IgD-negative memory B cell (primary cell): ENCODE measurements around the gene MAML2. TPM values are rescaled to one million over a fixed set of nuclear protein-coding genes. Genes with fewer than 3 reads are reported as not detected.
A peak's percentile ranks its signal among the peaks of the same experiment; 100 is the strongest.

Experiments used
- H3K27ac Mint-ChIP-seq, 3 donors: one replicate each; pipeline ENCODE4 v1.8.0; 2020 to 2022; ENCODE audit warnings: mild to moderate bottlenecking in 3 of 3, mixed read lengths in 3 of 3, moderate library complexity in 1 of 3
- H3K27me3 Mint-ChIP-seq: one replicate; pipeline ENCODE4 v1.8.0; 2021; ENCODE audit warnings: mixed read lengths
- H3K36me3 Mint-ChIP-seq: one replicate; pipeline ENCODE4 v1.8.0; 2020; ENCODE audit warnings: mild to moderate bottlenecking, mixed read lengths
- H3K4me1 Mint-ChIP-seq, 3 donors: one replicate each; pipeline ENCODE4 v1.8.0; 2020 to 2022; ENCODE audit warnings: mixed read lengths in 3 of 3, mild to moderate bottlenecking in 1 of 3
- H3K4me3 Mint-ChIP-seq, 4 donors: one replicate each; pipeline ENCODE4 v1.8.0; 2020 to 2022; ENCODE audit warnings: mild to moderate bottlenecking in 4 of 4, mixed read lengths in 4 of 4, moderate library complexity in 3 of 4
- H3K9me3 Mint-ChIP-seq, 3 donors: one replicate each; pipeline ENCODE4 v1.8.0; 2020 to 2021; ENCODE audit warnings: mixed read lengths in 3 of 3, mild to moderate bottlenecking in 1 of 3
- polyA plus RNA-seq: library from polyadenylated mRNA; unstranded; fragments of 300-500 nt; fragmentation: Illumina TruSeq; gene quantifications from one replicate; pipeline ENCODE4 v1.2.3, GENCODE V29; 2021

The MAML2 gene
- polyA plus RNA-seq, 1 donor from 2014 or later = 9.3 TPM

DNA sequence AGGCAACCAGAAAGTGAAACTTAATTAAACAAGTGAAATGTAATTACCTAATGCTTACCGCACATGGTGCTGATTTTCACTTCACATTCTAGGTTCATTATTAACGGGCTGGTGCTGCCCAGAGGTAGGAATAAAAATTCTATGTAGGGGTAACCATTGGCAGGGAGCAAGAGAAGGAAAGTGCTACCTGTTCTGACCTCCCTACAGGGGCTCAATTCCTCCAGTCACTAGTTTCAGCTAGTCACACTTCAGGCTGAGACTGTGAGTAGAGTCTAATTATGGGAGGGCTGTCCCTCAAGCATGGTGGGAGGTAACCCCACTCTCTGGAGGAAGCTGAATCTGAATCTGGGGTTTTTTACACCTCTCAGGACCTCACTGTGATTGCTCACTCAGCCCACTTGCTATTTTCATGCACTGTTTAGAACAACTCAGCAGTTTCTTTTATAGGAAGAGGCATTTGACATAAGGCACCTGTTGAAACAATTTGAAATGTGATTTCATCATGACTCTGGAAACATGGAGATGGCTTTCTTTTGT, 75.4 kb downstream of the MAML2 start:
- peaks cover 6% of the 10 kb centered on the region for H3K36me3 Mint-ChIP-seq
- H3K9me3 Mint-ChIP-seq = peaks cover 1 to 6% (median 2%) of the 10 kb centered on the region in 3 donors
- peaks cover 34 to 59% (median 55%) of the 10 kb centered on the region in 3 donors for H3K4me1 Mint-ChIP-seq
- no peaks in the 10 kb centered on the region for H3K27me3 Mint-ChIP-seq
- H3K4me3 Mint-ChIP-seq = peak overlapping the region; percentile 45 to 91 (median 62)
- H3K27ac Mint-ChIP-seq = peak overlapping the region; percentile 73 to 89 (median 87)

DNA sequence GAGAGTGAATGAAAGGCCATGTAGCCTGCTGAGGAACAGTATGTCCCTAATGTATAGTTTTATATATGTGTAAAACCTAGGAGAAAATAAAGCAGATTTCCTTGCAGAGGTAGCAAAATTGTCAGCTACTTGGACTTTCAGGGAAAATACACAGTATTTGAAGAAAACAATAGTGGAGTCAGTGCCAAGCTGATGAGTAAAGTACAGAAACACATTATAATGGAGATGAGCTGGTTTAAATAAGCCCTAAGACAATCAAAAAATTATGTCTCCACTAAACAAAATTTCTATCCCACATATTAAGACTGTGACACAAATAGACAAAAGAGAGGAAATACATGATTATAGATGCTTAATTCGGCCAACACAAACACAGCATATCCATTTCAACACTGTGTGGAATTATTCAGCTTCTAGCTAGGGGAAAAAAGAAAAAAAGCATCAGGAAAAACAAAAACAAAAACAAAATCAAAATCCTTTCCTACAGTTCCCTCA, 75.9 kb downstream of the MAML2 start:
- Mint-ChIP-seq H3K9me3 (peaks cover 1 to 6% (median 2%) of the 10 kb centered on the region in 3 donors), H3K36me3 (peaks cover 6% of the 10 kb centered on the region)

DNA sequence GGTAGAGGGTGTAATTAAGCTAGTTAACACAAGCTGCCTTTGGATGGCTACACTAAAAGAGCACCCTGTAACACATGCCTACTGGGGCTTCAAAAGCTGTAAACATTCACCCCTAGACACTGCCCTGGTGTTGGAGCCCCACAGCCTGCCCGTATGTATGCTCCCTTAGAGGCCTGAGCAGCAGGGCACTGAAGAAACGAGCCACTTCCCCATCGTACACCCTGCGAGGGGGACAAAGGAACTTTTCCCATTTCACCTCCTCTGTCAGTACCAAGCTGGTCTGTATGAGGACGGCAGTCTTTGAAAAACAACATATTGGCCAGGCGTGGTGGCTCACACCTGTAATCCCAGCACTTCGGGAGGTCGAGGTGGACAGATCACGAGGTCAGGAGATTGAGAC, 77.0 kb downstream of the MAML2 start:
- H3K36me3 Mint-ChIP-seq = peaks cover 6% of the 10 kb centered on the region
- peak overlapping the region; percentile 73 to 89 (median 83) for H3K27ac Mint-ChIP-seq
- no peaks in the 10 kb centered on the region for H3K27me3 Mint-ChIP-seq
- no peak overlapping the region for H3K4me3 Mint-ChIP-seq
- peaks cover 32 to 55% (median 53%) of the 10 kb centered on the region in 3 donors for H3K4me1 Mint-ChIP-seq
- peaks cover 0 to 6% (median 1%) of the 10 kb centered on the region in 3 donors for H3K9me3 Mint-ChIP-seq

More for the DNA sequence above, 75.9 kb downstream of the MAML2 start:
- peaks cover 32 to 58% (median 51%) of the 10 kb centered on the region in 3 donors for H3K4me1 Mint-ChIP-seq
- H3K27me3 Mint-ChIP-seq = no peaks in the 10 kb centered on the region
- H3K4me3 Mint-ChIP-seq = peak overlapping the region; percentile 45 to 91 (median 62)
- peak overlapping the region; percentile 73 to 89 (median 87) for H3K27ac Mint-ChIP-seq

DNA sequence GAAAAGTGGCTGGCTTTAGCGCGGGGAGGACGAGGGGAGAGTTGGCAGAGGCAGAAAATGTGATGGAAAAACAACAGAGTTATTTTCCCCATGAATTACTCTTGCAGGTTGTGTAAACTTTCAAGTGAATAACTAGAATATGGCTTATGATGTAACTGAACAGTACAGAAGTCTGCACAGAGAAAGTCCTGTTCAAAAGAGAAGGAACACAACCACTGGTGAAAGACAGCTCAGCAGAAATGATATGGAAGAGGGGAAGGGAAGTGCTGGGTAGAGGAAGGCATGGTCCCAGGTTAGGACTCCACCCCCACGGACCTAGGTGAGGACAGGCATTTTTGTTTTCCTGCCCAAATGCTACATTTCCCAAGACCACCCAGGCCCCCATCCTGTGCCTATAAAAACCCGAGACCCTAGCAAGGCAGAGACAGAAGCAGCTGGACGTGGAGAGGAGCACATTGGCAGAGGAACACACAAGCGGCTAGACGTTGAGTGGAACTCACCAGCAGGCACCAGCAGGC, 77.7 kb downstream of the MAML2 start:
- H3K27me3 Mint-ChIP-seq = no peaks in the 10 kb centered on the region
- peak overlapping the region in 1 of 3 donors; percentile 72 for H3K27ac Mint-ChIP-seq
- peaks cover 2% of the 10 kb centered on the region for H3K36me3 Mint-ChIP-seq
- H3K4me3 Mint-ChIP-seq = no peak overlapping the region
- peaks cover 34 to 55% (median 55%) of the 10 kb centered on the region in 3 donors for H3K4me1 Mint-ChIP-seq
- H3K9me3 Mint-ChIP-seq = peaks cover 0 to 6% (median 1%) of the 10 kb centered on the region in 3 donors

DNA sequence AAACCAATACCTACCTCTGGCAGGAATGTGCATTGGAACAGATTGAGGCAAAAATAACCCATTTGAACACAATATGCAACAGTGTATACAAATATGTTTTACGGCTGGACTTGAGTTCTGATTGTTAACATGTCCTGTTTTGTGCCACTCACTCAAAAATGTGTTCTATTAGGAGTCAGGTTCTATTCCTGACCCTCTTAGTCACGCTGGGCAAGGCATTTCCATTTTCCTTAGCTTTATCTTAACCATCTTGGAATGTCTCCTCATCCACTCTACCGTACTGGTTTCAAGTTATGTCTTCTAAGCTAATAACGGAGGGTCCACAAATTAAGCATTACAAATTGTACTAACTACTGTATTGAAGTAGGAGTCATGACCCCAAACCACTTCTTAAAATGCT, 78.6 kb downstream of the MAML2 start:
- H3K9me3 Mint-ChIP-seq = peaks cover 0 to 6% (median 1%) of the 10 kb centered on the region in 3 donors
- no peaks in the 10 kb centered on the region for H3K27me3 Mint-ChIP-seq
- H3K4me3 Mint-ChIP-seq = no peak overlapping the region
- H3K4me1 Mint-ChIP-seq = peaks cover 42 to 62% (median 59%) of the 10 kb centered on the region in 3 donors
- peaks cover 2% of the 10 kb centered on the region for H3K36me3 Mint-ChIP-seq
- peak overlapping the region in 1 of 3 donors; percentile 15 for H3K27ac Mint-ChIP-seq

DNA sequence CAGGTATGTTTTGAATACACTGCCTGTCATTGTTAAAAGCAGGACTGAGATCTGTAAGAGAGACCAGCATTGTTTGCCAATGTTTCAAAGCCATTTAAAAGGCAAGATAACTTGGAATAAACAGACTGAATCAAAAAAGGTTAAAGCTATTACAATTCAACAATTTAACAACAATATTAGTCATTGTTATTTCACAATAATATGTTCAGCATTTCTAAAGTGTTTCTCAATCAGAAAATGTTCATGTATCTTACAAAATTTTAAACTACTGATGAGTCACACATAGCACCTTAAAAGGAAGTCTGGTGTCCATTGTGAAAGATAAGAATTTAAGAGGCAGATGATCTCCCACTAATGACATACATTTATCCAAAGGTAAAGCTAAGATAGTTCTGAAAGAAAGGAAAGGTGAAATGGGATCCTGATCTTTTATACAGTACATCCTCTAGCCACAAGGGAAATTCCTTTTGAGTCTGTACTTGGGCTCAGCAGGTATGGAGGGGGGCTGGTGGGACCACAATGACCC, 79.7 kb downstream of the MAML2 start:
- H3K27me3 Mint-ChIP-seq = no peaks in the 10 kb centered on the region
- no peak overlapping the region for H3K4me3 Mint-ChIP-seq
- no peaks in the 10 kb centered on the region for H3K9me3 Mint-ChIP-seq
- peak overlapping the region in 1 of 3 donors; percentile 52 for H3K27ac Mint-ChIP-seq
- H3K4me1 Mint-ChIP-seq = peaks cover 51 to 65% (median 62%) of the 10 kb centered on the region in 3 donors
- H3K36me3 Mint-ChIP-seq = peaks cover 2% of the 10 kb centered on the region

DNA sequence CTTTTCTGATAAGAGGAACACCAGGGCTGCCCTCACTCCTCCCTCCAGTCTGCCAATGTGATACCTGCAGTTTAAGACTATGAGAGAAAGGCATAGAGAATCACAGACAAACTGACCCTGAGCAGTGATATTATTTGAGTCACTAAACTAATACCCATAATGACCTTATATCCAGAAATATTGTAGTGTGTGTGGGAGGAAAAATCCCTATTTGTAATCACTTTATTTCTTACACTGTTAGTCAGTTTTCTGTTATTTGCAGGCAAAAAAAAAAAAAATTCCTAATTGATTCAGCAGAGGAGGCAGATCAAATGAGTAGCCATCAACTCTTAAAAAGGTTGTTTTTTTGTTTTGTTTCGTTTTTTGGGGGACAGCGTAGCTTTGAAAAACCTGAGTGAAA, 82.5 kb downstream of the MAML2 start:
- Mint-ChIP-seq H3K4me1 (peaks cover 54 to 68% (median 66%) of the 10 kb centered on the region in 3 donors), H3K27ac (peak overlapping the region; percentile 21 to 98 (median 97)), H3K9me3 (no peaks in the 10 kb centered on the region), H3K27me3 (no peaks in the 10 kb centered on the region), H3K36me3 (peaks cover 2% of the 10 kb centered on the region), H3K4me3 (peak overlapping the region in 2 of 4 donors; percentile 11 to 94)

- Mint-ChIP-seq H3K9me3 (no peaks in the 10 kb centered on the region), H3K27me3 (no peaks in the 10 kb centered on the region), H3K36me3 (peaks cover 2% of the 10 kb centered on the region), H3K4me1 (peaks cover 57 to 69% (median 65%) of the 10 kb centered on the region in 3 donors), H3K4me3 (peak overlapping the region in 2 of 4 donors; percentile 11 to 94), H3K27ac (peak overlapping the region; percentile 21 to 98 (median 97))
These were observed 82.9 kb downstream of the MAML2 start for GRCh38 chr11:96260067-96260511.

GRCh38 chr11:96259134-96259830, 83.7 kb downstream of the MAML2 start:
- H3K4me1 Mint-ChIP-seq = peaks cover 52 to 69% (median 62%) of the 10 kb centered on the region in 3 donors
- peak overlapping the region; percentile 97 to 98 (median 98) for H3K27ac Mint-ChIP-seq
- H3K27me3 Mint-ChIP-seq = no peaks in the 10 kb centered on the region
- peak overlapping the region; percentile 49 to 94 (median 83) for H3K4me3 Mint-ChIP-seq
- H3K36me3 Mint-ChIP-seq = no peaks in the 10 kb centered on the region
- H3K9me3 Mint-ChIP-seq = no peaks in the 10 kb centered on the region

GRCh38 chr11:96257972-96258934, 84.7 kb downstream of the MAML2 start:
- Mint-ChIP-seq H3K4me1 (peaks cover 60 to 74% (median 62%) of the 10 kb centered on the region in 3 donors), H3K27me3 (no peaks in the 10 kb centered on the region), H3K36me3 (no peaks in the 10 kb centered on the region), H3K4me3 (peak overlapping the region; percentile 66 to 94 (median 83)), H3K27ac (peak overlapping the region; percentile 97 to 98 (median 98)), H3K9me3 (no peaks in the 10 kb centered on the region)

GRCh38 chr11:96257036-96257435, 86.0 kb downstream of the MAML2 start:
- H3K4me3 Mint-ChIP-seq = peak overlapping the region in 3 of 4 donors; percentile 81 to 94 (median 85)
- H3K9me3 Mint-ChIP-seq = peaks cover 0 to under 1% (median 0%) of the 10 kb centered on the region in 3 donors
- H3K4me1 Mint-ChIP-seq = peaks cover 60 to 77% (median 66%) of the 10 kb centered on the region in 3 donors
- peaks cover 2% of the 10 kb centered on the region for H3K27me3 Mint-ChIP-seq
- H3K36me3 Mint-ChIP-seq = peaks cover under 1% of the 10 kb centered on the region
- peak overlapping the region; percentile 97 to 98 (median 98) for H3K27ac Mint-ChIP-seq

DNA sequence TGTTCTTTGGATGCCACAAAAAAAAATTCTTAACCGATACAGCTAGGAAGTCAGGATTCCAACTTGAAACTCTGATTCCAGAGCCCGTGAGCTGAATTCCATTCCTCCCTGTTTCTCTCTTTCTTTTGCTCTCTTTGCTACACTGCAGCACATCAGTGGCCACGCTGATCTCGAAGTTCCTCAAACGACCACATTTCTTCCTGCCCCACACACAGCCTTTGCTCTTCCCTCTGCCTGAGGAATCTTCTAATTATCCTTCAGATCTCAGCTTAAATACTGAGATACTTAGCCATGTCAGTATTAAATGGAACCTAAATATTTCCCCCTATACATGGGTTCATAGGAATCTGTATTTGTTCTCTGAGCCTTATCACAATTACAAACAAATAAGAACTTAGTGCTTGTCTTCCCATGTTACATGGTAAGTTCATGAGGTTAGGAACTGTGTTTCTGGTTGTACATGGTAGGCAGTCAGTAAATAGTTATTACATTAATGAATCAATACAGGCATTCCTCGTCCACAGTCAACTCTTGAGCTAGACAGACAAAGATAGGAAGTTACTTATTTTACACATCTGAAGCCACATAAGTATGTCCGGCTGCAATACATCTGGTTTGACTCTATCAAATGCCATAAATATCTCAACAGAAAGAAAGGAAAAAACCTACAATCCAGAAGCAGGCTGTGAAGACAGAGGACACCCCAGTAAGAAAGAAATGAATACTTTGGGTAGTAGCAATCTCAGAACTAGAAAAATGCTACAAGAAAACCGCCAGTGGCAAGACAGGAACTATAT, 86.6 kb downstream of the MAML2 start:
- H3K9me3 Mint-ChIP-seq = peaks cover 0 to 1% (median 0%) of the 10 kb centered on the region in 3 donors
- peaks cover 60 to 76% (median 65%) of the 10 kb centered on the region in 3 donors for H3K4me1 Mint-ChIP-seq
- H3K27me3 Mint-ChIP-seq = peaks cover 2% of the 10 kb centered on the region
- peak overlapping the region; percentile 97 to 98 (median 98) for H3K27ac Mint-ChIP-seq
- H3K36me3 Mint-ChIP-seq = peaks cover 1% of the 10 kb centered on the region
- peak overlapping the region; percentile 38 to 85 (median 80) for H3K4me3 Mint-ChIP-seq

DNA sequence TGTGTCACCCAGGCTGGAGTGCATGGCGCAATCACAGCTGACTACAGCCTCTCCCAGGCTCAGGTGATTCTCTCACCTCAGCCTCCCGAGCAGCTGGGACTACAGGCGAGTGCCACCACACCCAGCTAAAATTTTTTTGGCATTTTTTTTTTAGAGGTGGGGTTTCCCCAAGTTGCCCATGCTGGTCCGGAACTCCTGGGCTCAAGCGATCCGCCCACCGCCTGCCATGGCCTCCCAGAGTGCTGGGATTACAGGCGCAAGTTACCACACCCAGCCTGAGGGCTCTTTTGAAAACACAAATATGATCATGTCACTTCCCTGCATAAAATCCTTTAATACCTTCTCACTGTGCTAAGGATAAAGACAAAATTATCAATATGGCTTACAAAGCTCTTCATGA, 88.1 kb downstream of the MAML2 start:
- Mint-ChIP-seq H3K9me3 (peaks cover 0 to 1% (median 0%) of the 10 kb centered on the region in 3 donors), H3K4me3 (peak overlapping the region; percentile 8 to 89 (median 66)), H3K27ac (peak overlapping the region; percentile 80 to 98 (median 97)), H3K36me3 (peaks cover 1% of the 10 kb centered on the region), H3K27me3 (peaks cover 2% of the 10 kb centered on the region), H3K4me1 (peaks cover 61 to 70% (median 66%) of the 10 kb centered on the region in 3 donors)
